Germinal center (tissue), 1 donor: Measurements from ENCODE around the gene MVK.

ENCODE experiments used
- DNase-seq: peaks from one replicate; pipeline ENCODE4 v3.0.0; 2012; ENCODE audit warnings: mixed read lengths, low spot score

Gene MVK

GRCh38 chr12:109545826-109546225 lies 27.8 kb upstream of the MVK start:
- no peak for DNase-seq

- DNase-seq, result no peak
Observed at GRCh38 chr12:109547286-109547685, 26.3 kb upstream of the MVK start.

GRCh38 chr12:109548258-109548657 lies 25.3 kb upstream of the MVK start:
- no peak for DNase-seq

- no peak for DNase-seq
Observed at GRCh38 chr12:109549613-109550270, 23.9 kb upstream of the MVK start.

GRCh38 chr12:109550281-109550680 lies 23.3 kb upstream of the MVK start:
- DNase-seq, result no peak

GRCh38 chr12:109551108-109551507 lies 22.5 kb upstream of the MVK start:
- DNase-seq, result no peak

- DNase-seq, result no peak
Observed at GRCh38 chr12:109552971-109553370, 20.6 kb upstream of the MVK start.

GRCh38 chr12:109553483-109553882 lies 20.1 kb upstream of the MVK start:
- no peak for DNase-seq

- DNase-seq, result no peak
Observed at GRCh38 chr12:109553906-109554500, 19.6 kb upstream of the MVK start.

- no peak for DNase-seq
Observed at GRCh38 chr12:109554761-109555160, 18.8 kb upstream of the MVK start.

- DNase-seq, result no peak
Observed at GRCh38 chr12:109555431-109556315, 17.9 kb upstream of the MVK start.

GRCh38 chr12:109557200-109557599 lies 16.4 kb upstream of the MVK start:
- DNase-seq, result no peak

GRCh38 chr12:109557805-109558204 lies 15.8 kb upstream of the MVK start:
- no peak for DNase-seq

- DNase-seq, result no peak
Observed at GRCh38 chr12:109558374-109559199, 15.0 kb upstream of the MVK start.

- DNase-seq, result no peak
Observed at GRCh38 chr12:109559200-109559505, 14.4 kb upstream of the MVK start.

- DNase-seq, result no peak
Observed at GRCh38 chr12:109559601-109560000, 14.0 kb upstream of the MVK start.

- DNase-seq, result no peak
Observed at GRCh38 chr12:109560867-109561710, 12.5 kb upstream of the MVK start.

GRCh38 chr12:109561711-109562030 lies 11.9 kb upstream of the MVK start:
- no peak for DNase-seq

- no peak for DNase-seq
Observed at GRCh38 chr12:109562871-109563270, 10.7 kb upstream of the MVK start.

GRCh38 chr12:109563291-109564284 lies 10.0 kb upstream of the MVK start:
- no peak for DNase-seq
